ENCODE data around the gene ACO2. TPM values are rescaled to one million over a fixed set of nuclear protein-coding genes. Genes with fewer than 3 reads are reported as not detected.

Gene ACO2
- total and polyA plus RNA-seq, 2 of the 8 experiments (the other 6 are each of a cell fraction or from before 2014, with no cell fraction given): 52.8 to 75.4 TPM

GRCh38 chr22:41561788-41562187, 92.9 kb downstream of the ACO2 start:
- Histone ChIP-seq H4K5ac (ENCODE audit: insufficient read length, low read depth, low read length) (no peak overlapping the region), H2BK120ac (replicated peaks; ENCODE audit: low read depth, low read length) (no peak overlapping the region), H3K4me1 (replicated peaks in 1 of 4; ENCODE audit: control insufficient read depth in 3 of 4, insufficient read depth in 4 of 4, low read length in 3 of 4) (peaks cover 4 to 34% (median 24%) of the 10 kb centered on the region in 4 experiments), H3K9me3 (ENCODE audit: insufficient read depth in 2 of 2, low read depth in 1 of 2, low read length in 1 of 2) (no peaks in the 10 kb centered on the region), H4K20me1 (replicated peaks in 1 of 2; ENCODE audit: control insufficient read depth in 1 of 2, insufficient read depth in 2 of 2, low read length in 2 of 2) (no peaks in the 10 kb centered on the region), H3K36me3 (ENCODE audit: control insufficient read depth in 2 of 4, insufficient read depth in 4 of 4, low read length in 3 of 4) (no peaks in the 10 kb centered on the region), H3K56ac (replicated peaks; ENCODE audit: insufficient read length, low read depth, low read length) (no peak overlapping the region), H3K23ac (ENCODE audit: insufficient read length) (no peak overlapping the region), H2BK12ac (ENCODE audit: low read depth, low read length) (peak overlapping the region; percentile 35; the same call in 1 of the 2 replicates), H3K27ac (ENCODE audit: low read depth, low read length) (no peak overlapping the region), H3K4me3 (ENCODE audit: extremely low read depth in 1 of 4, insufficient read depth in 2 of 4, low read depth in 3 of 4, low read length in 4 of 4) (no peak overlapping the region), H2AFZ (ENCODE audit: low read length) (no peak overlapping the region), H3K23me2 (ENCODE audit: low read depth, low read length) (peaks cover 6% of the 10 kb centered on the region; the same call in 1 of the 2 replicates), H2BK5ac (ENCODE audit: low read depth, low read length) (peak overlapping the region; percentile 18; the same call in 1 of the 2 replicates), H3K4me2 (ENCODE audit: insufficient read depth in 1 of 2, low read depth in 2 of 2, low read length in 2 of 2) (peak overlapping the region; percentile 63 to 70; a peak in 2 of 4 replicates), H3K4ac (replicated peaks; ENCODE audit: insufficient read length, low read depth, low read length) (no peak overlapping the region), H2BK15ac (ENCODE audit: low read length) (no peak overlapping the region), H4K8ac (ENCODE audit: extremely low read depth, insufficient read depth, low read length) (no peak overlapping the region), H3K18ac (ENCODE audit: extremely low read depth, low read length) (peak overlapping the region; percentile 93; the same call in 1 of the 2 replicates), H3K79me2 (ENCODE audit: control insufficient read depth in 1 of 2, insufficient read depth in 2 of 2, low read length in 2 of 2) (no peaks in the 10 kb centered on the region), H2BK20ac (ENCODE audit: low read length) (0 out of 2 replicates have a peak overlapping the region, but pooled peaks have one; percentile 87), H3K14ac (ENCODE audit: insufficient read length) (no peak overlapping the region), H2AK5ac (ENCODE audit: low read depth, low read length) (no peak overlapping the region), H3K79me1 (ENCODE audit: low read depth, low read length) (no peaks in the 10 kb centered on the region), H4K91ac (replicated peaks; ENCODE audit: insufficient read length, low read length) (no peak overlapping the region), H3K9ac (replicated peaks in 1 of 4; ENCODE audit: extremely low read depth in 1 of 4, low read depth in 3 of 4, low read length in 3 of 4) (no peak overlapping the region), H3K27me3 (replicated peaks in 1 of 4; ENCODE audit: control insufficient read depth in 3 of 4, extremely low read depth in 1 of 4, insufficient read depth in 3 of 4, low read length in 3 of 4) (no peaks in the 10 kb centered on the region)
- FAIRE-seq: no peak
- POLR2A ChIA-PET (ENCODE audit: partially characterized antibody): interaction anchor here (0.7 to 2.0 kb wide), 5 partner anchors 11 to 179 kb away, joined by 3 to 7 read pairs (median 4); partner anchors contain the start of gene PMM1
- no peak for DNase-seq (ENCODE audit: low read depth in 1 of 2, low spot score in 2 of 2)
- WGBS, 2 experiments (ENCODE audit: extremely low coverage in 1 of 2, insufficient coverage in 1 of 2, insufficient read length in 1 of 2, insufficient replicate concordance in 2 of 2, low coverage in 1 of 2, low lambda C conversion rate in 2 of 2, missing lambda C conversion rate in 1 of 2): 66% methylated on average over 5 of the region's 5 CpGs; no CpG with 5 or more reads in 1 of the 2 experiments
- CTCF ChIA-PET (ENCODE audit: partially characterized antibody): interaction anchor here (0.6 to 16.1 kb wide), 4 partner anchors 11 to 168 kb away, joined by 4 to 169 read pairs (median 4); no protein-coding TSS in a partner anchor
- TF ChIP-seq GTF2F1 (IDR thresholded peaks at IDR 0.05; ENCODE audit: borderline replicate concordance, low read depth, low read length) (no peak), EGR1 (IDR thresholded peaks at IDR 0.05; ENCODE audit: borderline replicate concordance, low read depth, low read length) (no peak), JUN (IDR thresholded peaks at IDR 0.05; ENCODE audit: low read depth, low read length) (no peak)

Data from H1 (cell line).